Right lobe of liver (tissue), 4 donors: Measurements from ENCODE around the gene DIABLO.

ENCODE experiments used
- POLR2A ChIP-seq: fragments of 450-650 bp; IDR thresholded peaks from one replicate; pipeline ENCODE4 v1.6.1; 2017; ENCODE audit warnings: antibody characterized with exemption, mild to moderate bottlenecking
- TF ChIP-seq, protein P1 (sequence below), 4 donors: fragments of 200-600 bp in 3 of 4; fragments of 450-650 bp in 1 of 4; IDR thresholded peaks; one replicate each; pipeline versions ENCODE4 v1.5.1 to v1.8.0; 2016 to 2022; ENCODE audit warnings: antibody characterized with exemption in 4 of 4, mild to moderate bottlenecking in 2 of 4
- donor health status: DM: no; HTN: no; CAD: no.
- donor health status: DM: no; HTN: no; CAD: no.
- donor health status: DM: no; HTN: yes; CAD: no.

DNA sequence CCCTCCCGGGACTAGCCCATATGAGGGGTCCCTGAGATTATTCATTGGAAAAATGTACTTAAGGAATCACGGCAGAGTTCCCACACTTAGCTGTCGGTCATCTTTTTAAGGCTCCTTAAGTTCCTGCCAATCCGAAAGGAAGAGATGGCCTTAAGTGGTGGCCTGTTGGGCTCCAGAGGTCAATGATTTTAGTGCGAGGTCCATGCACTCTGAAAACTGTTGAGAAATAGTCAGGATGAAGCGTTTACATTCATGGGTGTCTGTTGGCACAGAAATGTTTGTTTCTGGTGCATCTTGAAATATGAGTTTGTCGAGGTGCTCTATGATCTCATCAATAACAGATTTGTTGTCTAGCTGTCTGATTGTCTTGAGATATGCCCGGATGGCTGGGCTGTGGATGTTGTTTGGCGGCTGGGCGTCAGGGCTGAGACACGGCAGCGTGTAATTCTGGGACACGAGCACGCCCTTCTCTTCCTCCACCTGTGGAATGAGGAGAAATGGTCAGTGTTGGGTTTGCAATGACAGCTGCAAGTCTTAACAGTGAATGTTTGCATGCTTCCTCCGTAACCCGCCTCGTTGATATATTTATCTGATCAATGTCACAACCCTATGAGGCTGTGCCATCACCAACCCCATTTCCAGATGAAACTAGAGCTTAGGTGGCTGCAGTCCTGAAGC is 53.5 kb downstream of the DIABLO start:
- TF ChIP-seq, protein P1, sequence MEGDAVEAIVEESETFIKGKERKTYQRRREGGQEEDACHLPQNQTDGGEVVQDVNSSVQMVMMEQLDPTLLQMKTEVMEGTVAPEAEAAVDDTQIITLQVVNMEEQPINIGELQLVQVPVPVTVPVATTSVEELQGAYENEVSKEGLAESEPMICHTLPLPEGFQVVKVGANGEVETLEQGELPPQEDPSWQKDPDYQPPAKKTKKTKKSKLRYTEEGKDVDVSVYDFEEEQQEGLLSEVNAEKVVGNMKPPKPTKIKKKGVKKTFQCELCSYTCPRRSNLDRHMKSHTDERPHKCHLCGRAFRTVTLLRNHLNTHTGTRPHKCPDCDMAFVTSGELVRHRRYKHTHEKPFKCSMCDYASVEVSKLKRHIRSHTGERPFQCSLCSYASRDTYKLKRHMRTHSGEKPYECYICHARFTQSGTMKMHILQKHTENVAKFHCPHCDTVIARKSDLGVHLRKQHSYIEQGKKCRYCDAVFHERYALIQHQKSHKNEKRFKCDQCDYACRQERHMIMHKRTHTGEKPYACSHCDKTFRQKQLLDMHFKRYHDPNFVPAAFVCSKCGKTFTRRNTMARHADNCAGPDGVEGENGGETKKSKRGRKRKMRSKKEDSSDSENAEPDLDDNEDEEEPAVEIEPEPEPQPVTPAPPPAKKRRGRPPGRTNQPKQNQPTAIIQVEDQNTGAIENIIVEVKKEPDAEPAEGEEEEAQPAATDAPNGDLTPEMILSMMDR (IDR thresholded peaks at IDR 0.05) = no peak
- TF ChIP-seq POLR2A = no peak
